ENCODE measurements around the gene KLHL22.
"Not testable (repeated sequence)": the region's sequence is repeated elsewhere in the genome, so short reads cannot be mapped to it uniquely, and the experiment has no call there.

KLHL22 gene

GRCh38 chr22:20466659-20467379 is 28.8 kb downstream of the KLHL22 start:
- DNase-seq, result no peak

GRCh38 chr22:20465759-20466077 is 29.9 kb downstream of the KLHL22 start:
- no peak for DNase-seq

GRCh38 chr22:20464912-20465758 is 30.5 kb downstream of the KLHL22 start:
- no peak for DNase-seq

DNA sequence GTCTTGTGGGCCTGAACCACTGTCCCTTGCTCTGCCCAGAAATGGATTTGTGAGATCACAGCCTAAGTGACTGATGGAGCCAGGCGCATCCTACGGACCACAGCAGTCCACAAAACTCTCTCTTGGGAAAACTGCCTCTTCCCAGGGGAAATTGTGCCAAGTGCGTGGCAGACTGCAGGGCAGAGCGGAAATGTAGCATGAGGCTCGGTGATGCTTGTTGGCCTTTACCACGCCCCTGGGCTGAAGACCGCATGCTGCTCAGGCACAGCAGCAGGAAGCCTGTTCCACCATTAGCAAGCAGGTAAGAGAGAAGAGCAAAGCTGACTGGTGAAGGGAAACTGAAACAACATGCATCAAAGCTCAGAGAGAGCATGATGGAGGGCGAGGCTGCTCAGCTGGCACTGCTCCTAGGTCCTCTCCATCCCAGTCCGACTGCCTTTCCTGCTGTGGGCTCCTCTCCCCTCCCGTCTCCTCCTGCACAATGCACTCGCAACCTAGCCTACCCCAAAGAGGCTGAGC is 31.4 kb downstream of the KLHL22 start:
- DNase-seq, result no peak

DNA sequence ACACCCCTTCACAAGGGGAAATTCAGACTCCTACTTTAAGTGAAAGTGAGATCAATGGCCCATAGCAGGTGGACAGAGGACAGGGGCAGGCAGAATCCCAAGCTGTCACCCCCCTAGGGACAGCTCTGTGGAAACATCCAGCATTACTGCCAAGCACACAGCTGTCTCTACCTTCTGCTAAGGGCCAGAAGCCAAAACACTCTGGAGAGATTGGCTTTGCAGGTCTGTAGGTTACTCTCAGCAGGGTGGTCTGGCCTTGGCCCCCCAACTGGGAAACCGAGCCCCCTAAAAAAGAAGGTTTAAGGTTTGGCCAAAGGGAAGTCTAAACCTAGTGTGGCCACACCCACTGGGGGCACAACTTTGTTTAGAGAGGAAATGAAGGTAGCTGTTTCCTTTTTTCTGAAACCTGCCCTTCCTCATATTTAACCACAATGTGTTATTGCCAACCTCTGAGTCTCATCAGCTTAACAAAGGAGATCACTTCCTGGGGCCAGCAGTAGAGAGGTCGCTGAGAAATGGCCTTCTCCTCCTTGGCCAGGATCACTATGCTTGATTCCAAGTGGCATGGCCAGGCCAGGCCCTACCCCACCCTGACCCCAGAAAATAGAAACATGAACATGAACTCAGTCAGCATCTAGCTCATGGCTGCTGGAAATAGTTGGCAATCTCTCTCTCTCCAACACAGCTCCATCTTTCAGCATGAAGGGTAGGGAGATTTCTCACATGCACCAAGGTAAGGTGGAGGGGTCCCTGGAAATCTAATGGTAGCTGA is 32.1 kb downstream of the KLHL22 start:
- peak; percentile 82 to 86 for DNase-seq

- DNase-seq, result no peak
Observed at GRCh38 chr22:20459862-20460261, 35.7 kb downstream of the KLHL22 start.

GRCh38 chr22:20459152-20459542 is 36.4 kb downstream of the KLHL22 start:
- no peak for DNase-seq

DNA sequence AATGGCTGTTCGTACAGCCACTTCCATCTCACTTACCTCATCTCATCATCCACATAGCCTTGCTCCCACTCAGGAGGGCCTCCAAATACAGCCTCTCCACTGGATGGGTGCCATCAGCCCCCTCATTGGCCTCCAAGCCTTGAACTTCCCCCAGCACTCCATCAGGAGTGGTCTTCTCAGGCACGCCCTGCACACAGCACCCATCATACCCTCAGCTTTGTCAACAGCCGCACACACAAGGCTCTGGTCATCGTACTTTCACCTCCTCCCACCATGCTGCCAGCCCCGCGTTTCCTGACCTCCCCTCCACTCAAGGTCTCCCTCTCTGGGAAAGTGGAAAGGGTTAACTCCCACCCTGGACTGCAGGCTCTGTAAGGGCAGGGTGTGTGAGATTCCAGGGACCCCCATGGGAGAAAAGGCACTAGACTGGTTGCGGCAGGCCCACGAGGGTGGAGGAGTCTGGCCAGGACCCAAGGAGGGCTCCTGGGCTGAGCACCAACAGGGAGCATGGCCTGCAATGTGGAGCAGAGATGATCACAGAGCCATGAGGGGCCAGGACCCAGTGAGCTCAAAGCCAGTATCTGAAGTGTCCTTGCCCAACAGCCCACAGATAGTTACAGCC is 37.0 kb downstream of the KLHL22 start:
- DNase-seq, result no peak

- no peak for DNase-seq
Observed at GRCh38 chr22:20457506-20458240, 37.9 kb downstream of the KLHL22 start.

DNA sequence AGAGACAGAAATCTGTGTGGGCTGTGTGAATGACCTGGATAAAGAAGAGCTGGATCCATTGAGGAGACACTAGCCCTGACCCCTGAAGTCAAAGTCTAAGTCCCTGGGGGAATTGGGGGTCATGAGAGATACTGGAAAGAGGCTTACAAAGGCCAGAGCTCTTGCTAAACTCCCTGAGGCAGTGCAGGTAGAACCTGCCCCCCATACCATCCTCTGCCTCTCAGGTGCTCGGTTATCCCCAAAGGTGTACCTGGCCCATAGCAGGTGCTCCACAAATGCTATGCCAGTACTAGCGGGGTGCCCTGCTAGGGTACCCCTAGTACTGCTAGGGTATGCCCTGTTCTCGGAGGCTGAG is 38.9 kb downstream of the KLHL22 start:
- DNase-seq, result no peak

- peak; percentile 64 to 67 for DNase-seq
Observed at GRCh38 chr22:20456064-20456721, 39.4 kb downstream of the KLHL22 start.

DNA sequence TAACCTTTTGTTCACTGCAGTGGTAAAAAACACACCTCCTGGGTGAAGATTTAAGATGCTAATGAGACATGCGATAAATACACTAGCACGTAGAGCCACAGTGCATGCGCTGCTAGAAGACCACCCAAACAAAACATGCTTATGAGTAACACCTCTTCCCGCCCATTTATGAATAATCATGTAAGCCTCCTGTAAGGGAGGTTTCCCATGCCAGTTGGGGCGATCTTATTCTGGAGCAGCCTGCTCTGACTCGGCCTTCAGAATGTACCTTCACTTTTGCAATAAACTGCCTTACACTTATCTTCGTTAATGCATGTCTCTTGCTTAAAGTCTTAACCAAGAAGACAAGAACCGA is 39.9 kb downstream of the KLHL22 start:
- DNase-seq, result no peak

DNA sequence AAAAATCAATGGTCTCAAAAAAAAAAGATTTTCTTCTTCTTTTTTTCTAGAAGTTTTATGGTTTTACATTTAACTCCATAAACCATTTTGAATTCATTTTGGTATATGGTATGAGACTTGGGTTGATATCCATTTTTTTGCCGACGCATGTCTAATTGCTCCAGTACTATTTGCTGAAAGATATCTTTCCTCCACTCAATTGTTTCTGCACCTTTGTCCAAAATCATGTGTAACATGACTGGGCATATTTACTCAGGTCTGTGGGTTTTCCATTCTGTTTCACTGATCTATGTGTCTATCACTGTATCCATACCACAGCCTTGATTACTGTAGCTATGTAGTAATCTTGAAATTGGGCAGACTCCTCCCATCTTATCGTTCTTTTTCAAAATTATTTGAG is 42.4 kb downstream of the KLHL22 start:
- DNase-seq, result no peak

- no peak for DNase-seq
Observed at GRCh38 chr22:20451920-20452319, 43.7 kb downstream of the KLHL22 start.

DNA sequence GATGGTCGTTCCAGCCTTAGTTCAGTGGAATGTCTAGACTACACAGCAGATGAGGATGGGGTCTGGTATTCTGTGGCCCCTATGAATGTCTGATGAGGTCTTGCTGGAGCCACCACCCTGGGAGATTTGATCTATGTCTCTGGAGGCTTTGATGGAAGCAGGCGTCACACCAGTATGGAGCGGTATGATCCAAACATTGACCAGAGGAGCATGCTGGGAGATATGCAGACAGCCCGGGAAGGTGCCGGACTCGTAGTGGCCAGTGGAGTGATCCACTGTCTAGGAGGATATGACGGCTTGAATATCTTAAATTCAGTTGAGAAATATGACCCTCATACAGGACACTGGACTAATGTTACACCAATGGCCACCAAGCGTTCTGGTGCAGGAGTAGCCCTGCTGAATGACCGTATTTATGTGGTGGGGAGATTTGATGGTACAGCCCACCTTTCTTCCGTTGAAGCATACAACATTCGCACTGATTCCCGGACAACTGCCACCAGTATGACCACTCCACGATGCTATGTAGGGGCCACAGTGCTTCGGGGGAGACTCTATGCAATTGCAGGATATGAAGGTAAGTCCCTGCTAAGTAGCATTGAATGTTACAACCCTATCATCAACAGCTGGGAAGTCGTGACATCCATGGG is 44.3 kb downstream of the KLHL22 start:
- not testable (repeated sequence) for DNase-seq

DNA sequence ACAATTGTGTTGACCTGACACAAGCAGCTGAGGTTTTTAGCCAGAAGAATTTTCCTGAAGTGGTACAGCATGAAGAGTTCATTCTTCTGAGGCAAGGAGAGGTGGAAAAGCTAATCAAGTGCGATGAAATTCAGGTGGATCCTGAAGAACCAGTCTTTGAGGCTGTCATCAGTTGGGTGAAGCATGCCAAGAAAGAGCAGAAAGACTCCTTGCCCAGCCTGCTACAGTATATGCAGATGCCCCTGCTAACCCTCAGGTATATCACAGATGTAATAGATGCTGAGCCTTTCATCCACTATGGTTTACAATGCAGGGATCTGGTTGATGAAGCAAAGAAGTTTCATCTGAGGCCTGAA is 45.1 kb downstream of the KLHL22 start:
- DNase-seq, result no peak

- DNase-seq, result no peak
Observed at GRCh38 chr22:20449819-20450550, 45.6 kb downstream of the KLHL22 start.

- no peak for DNase-seq
Observed at GRCh38 chr22:20448630-20449029, 47.0 kb downstream of the KLHL22 start.

GRCh38 chr22:20446383-20446970 is 49.1 kb downstream of the KLHL22 start:
- no peak for DNase-seq

DNA sequence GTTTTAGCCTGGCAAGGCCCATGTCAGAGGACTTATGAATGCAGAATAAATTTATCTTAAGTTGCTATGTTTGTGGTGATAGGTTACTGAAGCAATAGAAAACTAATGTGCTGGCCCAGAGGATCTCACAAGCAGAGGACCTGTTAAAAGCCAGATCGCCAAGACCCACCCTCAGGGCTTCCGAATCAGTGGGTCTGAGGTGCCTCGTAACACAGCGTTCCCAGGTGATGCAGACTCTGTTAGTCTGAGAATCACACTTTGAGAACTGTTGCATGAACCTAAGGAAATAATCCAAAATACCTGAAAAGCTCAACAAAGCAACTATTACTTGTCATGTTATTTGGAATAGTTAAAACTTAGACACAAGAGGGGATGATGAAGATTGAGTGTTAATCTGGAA is 51.3 kb downstream of the KLHL22 start:
- DNase-seq, result no peak

Measured in AML-193 (cell line).